ENCODE measurements around the gene COG3.

The COG3 gene

DNA sequence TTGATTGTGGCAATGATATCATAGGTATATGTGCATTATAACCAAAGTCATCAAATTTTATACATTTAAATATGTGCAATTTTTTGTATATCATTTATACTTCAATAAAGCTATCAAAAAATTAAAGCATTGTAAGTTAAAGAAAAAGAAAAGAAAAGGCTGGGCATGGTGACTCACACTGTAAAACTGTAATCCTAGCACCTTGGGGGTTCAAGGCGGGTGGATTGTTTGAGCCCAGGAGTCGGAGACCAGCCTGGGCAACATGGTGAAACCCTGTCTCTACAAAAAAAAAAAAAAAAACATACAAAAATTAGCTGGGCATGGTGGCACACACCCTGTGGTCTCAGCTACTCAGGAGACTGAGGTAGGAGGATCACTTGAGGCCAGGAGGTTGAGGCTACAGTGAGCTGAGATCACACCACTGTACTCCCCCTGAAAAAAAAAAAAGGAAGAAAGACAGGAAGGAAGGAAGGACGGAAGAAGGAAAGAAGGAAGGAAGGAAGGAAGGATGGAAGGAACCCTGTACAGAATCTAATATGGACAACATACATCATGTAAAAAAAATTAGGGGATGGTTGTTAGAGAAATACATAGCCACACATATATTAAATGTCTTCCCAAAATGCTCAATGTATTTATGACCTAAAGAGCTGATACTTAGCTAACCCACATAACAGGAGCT is 24.8 kb upstream of the COG3 start:
- Histone ChIP-seq H3K9me3 (no peaks in the 10 kb centered on the region), H3K4me3 (ENCODE audit: low read depth in 1 of 2, low read length in 1 of 2) (no peak overlapping the region), H3K27ac (no peak overlapping the region), H3K36me3 (no peaks in the 10 kb centered on the region), H3K4me1 (ENCODE audit: control insufficient read depth in 1 of 2, insufficient read depth in 1 of 2, low read depth in 1 of 2, low read length in 1 of 2) (no peaks in the 10 kb centered on the region), H3K27me3 (no peaks in the 10 kb centered on the region)
- no peak for TF ChIP-seq CTCF (IDR thresholded peaks at IDR 0.05)

DNA sequence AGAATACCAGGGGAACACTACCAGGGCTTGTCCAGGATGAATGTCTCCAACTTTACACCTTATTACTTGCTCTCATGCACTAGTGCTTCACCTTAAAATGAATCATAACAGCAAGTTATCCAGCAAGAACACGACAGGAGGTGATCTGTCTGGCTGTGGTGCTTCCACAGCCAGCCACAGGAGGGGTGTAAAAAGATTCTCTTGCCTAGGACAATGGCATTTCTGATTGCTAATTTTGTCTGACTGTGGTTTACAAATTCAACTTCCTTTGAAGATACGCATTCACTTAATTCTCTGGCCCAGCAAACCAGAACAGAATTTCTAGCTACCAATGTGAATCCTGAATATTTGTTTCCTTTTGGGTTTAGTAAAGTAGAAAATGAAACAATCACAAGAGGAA is 23.1 kb upstream of the COG3 start:
- Histone ChIP-seq H3K27ac (no peak overlapping the region), H3K9me3 (no peaks in the 10 kb centered on the region), H3K27me3 (no peaks in the 10 kb centered on the region), H3K4me1 (ENCODE audit: control insufficient read depth in 1 of 2, insufficient read depth in 1 of 2, low read depth in 1 of 2, low read length in 1 of 2) (no peaks in the 10 kb centered on the region), H3K36me3 (no peaks in the 10 kb centered on the region), H3K4me3 (ENCODE audit: low read depth in 1 of 2, low read length in 1 of 2) (no peak overlapping the region)
- TF ChIP-seq CTCF (IDR thresholded peaks at IDR 0.05): no peak

DNA sequence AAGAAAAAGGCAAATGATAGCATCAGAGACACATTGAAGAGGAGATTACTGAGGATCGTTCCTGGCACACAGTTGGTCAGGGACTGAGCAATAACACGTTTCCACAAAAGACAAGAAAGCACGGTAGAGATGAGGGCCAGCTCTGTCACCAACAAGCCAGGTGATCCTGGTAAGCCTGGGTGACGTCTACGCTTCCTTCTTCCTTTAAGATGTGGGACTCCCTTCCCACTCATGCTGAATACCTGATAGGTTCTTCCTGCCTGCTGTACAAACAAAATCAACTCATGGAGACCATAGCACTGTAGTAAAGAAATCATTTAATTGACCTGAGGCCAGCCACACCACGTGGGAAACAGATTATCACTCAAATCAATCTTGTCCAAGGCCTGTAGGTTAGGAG is 19.7 kb upstream of the COG3 start:
- Histone ChIP-seq H3K27me3 (no peaks in the 10 kb centered on the region), H3K4me1 (ENCODE audit: control insufficient read depth in 1 of 2, insufficient read depth in 1 of 2, low read depth in 1 of 2, low read length in 1 of 2) (no peaks in the 10 kb centered on the region), H3K4me3 (ENCODE audit: low read depth in 1 of 2, low read length in 1 of 2) (no peak overlapping the region), H3K27ac (no peak overlapping the region), H3K36me3 (no peaks in the 10 kb centered on the region), H3K9me3 (no peaks in the 10 kb centered on the region)
- no peak for TF ChIP-seq CTCF (IDR thresholded peaks at IDR 0.05)

- no peak for TF ChIP-seq CTCF (IDR thresholded peaks at IDR 0.05)
- Histone ChIP-seq H3K27ac (no peak overlapping the region), H3K27me3 (no peaks in the 10 kb centered on the region)
These were observed 18.6 kb upstream of the COG3 start for GRCh38 chr13:45446181-45446580.

DNA sequence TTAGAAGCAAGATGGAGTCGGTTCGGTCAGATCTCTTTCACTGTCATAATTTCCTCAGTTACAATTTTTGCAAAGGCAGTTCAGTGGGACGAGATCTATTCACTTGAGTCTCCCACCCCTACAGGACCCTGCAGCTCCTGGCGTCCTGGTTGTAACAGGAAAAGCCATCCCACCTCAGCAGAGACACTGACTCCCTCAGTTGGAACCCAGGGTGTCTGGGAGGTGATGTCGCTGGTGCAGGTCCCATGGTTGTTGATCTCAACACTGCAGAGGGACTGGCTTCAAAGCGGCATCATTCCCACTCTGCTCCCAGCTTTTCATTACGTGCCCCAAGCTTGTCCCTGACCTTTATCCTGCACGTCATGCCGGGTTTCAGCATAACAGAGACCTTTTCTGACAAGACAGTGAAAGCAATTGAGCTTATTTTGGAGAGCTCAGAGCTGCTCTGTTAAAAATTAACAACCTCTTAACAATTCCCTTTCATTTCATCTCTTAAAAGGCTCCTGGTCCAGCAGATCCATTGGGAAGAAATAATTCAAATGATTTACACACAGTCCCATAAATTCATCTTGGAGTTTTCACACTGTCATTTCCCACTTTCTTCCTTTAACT is 17.6 kb upstream of the COG3 start:
- Histone ChIP-seq H3K9me3 (no peaks in the 10 kb centered on the region), H3K36me3 (no peaks in the 10 kb centered on the region), H3K4me1 (ENCODE audit: control insufficient read depth in 1 of 2, insufficient read depth in 1 of 2, low read depth in 1 of 2, low read length in 1 of 2) (no peaks in the 10 kb centered on the region), H3K27ac (no peak overlapping the region), H3K4me3 (ENCODE audit: low read depth in 1 of 2, low read length in 1 of 2) (no peak overlapping the region), H3K27me3 (no peaks in the 10 kb centered on the region)
- no peak for TF ChIP-seq CTCF (IDR thresholded peaks at IDR 0.05)

More at GRCh38 chr13:45446181-45446580, 18.6 kb upstream of the COG3 start:
- H3K4me3 ChIP-seq (ENCODE audit: low read depth in 1 of 2, low read length in 1 of 2): no peak overlapping the region
- no peaks in the 10 kb centered on the region for H3K9me3 ChIP-seq
- no peaks in the 10 kb centered on the region for H3K4me1 ChIP-seq (ENCODE audit: control insufficient read depth in 1 of 2, insufficient read depth in 1 of 2, low read depth in 1 of 2, low read length in 1 of 2)
- H3K36me3 ChIP-seq: no peaks in the 10 kb centered on the region
